Stimulated activated CD8-positive, alpha-beta memory T cell treated with anti-CD3 and anti-CD28 coated beads, Interleukin-12 subunit alpha, Interleukin-12 subunit beta, amount 100 ng/mL, for 24 hours (primary cell): ENCODE results near the gene KDM4C.

Source experiments
- DNase-seq: peaks from one replicate; pipeline ENCODE4 v3.0.0-alpha.2; 2020; ENCODE audit errors: extremely low read depth

The KDM4C gene

DNA sequence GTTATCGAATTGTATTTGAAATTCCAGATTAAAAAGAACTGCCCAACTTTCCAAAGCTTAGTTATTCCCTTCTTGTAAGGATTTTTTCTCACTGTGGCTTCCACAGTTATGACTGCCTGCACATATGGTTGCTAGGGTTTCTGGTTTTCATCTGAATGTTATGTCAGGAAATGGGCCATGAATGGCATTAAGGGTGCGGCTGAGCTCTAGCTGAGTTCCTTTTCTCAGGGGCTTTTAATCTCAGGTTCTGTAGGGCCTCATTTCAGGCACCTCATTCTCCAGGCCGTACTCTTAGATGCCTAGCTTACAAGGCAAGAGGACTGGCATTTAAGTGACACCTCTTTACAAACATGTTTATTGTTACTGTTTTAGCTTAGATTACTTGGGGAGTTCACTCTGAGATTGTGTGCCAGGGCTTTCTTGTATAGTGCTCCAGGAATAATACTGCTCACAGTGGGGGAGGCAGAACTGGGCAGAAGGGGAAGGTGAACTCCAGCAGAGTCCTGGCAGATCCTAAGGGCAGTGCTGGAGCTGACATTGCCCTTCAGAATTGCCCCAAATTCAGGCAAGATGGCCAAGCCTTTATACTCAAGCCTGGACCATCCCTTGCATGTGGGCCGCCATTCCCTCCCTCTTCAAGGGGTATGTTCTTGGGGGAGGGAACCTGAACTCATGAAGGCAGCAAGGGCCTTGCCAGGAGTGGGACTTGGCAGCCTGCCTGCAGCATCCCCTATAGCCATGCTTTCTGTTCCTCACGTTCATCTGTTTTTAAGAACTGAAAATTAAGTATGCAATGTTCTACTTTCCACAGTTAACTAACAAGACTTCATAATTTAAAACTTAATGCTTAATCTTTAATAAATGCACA is 111.5 kb downstream of the KDM4C start:
- DNase-seq = no peak

DNA sequence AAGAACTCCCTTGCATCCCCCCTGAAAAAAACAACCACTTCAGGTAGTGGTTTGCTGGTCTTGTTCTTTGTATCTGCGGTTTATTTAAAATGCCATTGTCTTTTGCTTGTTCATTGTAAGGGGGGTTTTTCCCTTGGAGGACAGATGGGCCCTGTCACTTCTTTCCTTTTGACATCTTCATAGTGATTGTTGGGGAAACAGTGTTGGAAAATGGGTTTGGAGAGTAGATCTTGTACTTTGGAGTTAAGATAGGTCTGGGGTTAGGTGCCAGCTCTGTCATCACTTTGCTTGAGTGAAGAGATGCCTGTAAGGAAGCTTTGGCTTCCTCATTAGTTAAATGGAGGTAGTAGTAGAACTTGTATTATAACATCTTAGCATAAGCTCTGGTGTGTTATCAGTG is 112.4 kb downstream of the KDM4C start:
- no peak for DNase-seq

DNA sequence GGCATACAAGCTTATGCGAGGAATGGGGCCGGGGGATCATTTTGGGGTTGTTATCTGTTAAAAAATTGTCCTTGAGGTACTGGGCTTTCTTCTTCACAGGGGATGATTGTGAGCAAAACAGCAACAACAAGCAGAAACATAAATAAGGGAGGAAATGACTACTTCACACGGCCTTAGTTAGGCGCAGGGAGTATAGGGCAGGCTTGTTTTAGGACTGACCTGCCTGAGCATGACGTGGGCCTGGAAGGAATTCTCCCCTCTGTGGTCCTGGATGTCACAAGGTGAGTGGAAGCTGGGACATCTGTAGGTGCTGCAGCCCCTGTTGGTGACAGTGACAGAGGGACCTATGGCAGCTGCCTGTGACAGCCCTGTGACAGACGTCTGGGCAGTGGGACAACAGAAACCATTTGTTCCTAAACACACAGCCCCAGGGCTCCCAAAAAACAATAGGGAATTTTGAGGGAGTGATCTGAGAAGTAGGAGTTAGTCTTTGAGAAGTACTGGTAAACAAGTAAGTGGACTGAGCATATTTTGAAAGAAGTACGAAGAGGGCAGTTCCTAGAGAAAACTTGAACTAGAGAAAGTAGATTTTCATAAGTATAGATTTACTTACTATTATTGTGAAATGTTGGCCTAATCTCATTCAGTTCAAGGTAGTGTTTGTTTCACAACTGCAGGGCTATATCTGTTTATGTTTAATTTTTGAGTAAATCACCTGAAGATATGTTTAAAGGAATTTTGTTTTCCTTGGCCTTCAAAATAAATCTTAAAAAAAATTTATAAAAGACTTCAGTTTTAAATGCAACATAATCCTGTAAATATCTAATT is 113.1 kb downstream of the KDM4C start:
- DNase-seq = no peak

DNA sequence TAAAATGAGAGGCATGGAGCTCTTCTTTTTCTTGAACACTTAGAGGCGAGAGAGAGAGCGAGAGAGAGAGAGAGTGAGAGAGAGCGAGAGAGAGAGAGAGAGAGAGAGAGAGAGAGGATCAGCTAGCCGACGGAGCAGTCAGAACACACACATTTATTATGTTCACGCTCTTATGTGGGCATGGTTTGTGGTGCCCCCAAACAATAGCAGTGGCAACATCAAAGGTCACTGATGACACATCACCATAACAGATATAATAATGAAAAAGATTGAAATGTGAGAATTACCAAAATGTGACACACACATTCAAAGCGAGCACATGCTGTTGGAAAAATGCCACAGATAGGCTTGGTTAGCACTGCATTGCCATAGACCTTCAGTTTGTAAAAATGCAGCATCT is 116.1 kb downstream of the KDM4C start:
- no peak for DNase-seq

DNA sequence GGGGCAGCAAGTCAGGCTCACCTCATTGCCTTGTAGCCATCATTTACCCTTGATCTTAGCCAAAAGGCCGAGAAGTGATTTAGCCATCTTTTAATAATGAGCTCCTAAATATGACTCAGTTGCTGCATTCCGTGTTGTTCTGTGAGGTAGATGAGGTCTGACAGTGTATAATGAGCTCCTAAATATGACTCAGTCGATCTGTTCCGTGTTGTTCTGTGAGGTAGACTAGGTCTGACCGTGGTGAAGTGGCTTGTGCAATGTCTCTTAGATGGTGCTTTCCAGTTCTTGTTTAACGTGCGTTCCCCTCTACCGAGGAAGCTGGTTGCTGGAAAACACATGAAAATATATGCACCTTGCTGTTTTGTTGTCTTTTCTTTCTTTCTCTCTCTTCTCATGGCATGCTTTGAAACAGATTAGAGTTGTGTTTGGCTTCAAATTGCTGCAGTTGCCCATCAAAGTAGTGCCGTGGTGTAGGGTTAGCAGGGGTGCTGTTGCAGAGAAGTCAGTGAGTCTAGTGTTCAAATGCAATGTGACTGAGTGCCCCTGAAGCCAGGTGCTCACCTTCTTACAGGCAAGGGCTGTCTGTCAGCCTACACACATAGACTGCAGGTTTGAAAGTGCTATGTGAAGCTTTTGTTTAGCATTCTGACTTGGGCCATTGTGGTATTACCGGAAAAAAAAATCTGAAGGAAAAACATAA is 118.6 kb downstream of the KDM4C start:
- no peak for DNase-seq

DNA sequence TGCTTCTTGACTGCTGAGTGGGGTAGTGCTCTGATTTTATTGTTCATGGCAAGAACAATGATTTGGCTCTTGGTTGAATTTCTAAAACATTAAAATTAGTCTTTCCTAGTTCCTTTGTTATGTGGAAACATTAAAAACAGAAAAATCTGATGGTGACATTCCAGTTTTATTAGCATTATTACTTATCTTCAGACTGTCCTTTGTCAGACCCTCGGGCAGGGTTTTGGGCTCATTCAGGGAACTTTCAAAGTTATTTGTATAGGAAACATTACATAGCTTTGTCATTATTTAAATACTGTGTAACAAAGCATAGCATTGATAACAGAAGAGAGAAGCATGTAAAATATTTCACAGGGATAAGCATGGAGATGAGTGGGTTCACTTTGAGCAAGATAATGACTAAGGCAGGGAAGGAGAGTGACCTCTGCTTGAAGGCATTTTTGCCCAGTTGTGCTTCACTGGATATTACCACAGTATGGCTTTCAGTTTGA is 119.9 kb downstream of the KDM4C start:
- no peak for DNase-seq

DNA sequence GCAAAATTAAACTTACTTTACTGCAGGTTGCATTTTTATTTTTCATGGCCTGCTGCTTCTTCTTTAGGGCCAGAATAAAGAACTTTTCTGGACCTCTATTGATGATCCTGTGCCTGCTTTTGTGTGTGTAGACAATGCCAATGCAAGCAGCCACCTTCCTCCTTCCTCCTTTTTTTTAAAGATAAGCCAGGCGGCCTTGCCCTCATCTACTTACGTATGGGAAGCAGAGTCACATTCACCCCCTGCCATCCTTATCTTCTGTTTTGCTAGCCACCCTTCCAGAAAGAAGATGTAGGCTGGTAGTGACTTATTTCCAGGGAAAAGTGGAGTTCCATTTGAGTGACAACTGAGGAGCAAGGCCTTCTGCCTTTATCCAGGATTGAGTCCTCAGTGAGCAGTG is 122.9 kb downstream of the KDM4C start:
- DNase-seq = no peak

DNA sequence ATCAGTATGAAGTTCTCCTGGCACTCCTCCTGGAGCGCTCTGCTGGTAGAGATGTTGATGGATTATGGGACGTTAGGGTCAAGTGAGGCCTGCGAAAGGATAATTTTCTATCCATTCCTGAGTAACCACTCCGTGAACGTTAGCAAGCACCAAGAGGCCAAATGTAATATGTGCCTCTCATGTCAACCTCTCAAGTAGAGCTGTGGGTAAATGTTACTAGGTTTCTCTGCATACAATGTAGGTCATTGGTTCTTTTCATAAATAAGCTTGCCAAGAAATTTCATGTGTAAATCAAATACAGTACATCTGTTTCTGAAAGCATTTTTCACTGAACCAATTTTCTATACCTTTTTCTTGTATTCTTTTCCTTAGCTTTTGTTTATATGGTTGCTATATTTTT is 126.3 kb downstream of the KDM4C start:
- DNase-seq = no peak

DNA sequence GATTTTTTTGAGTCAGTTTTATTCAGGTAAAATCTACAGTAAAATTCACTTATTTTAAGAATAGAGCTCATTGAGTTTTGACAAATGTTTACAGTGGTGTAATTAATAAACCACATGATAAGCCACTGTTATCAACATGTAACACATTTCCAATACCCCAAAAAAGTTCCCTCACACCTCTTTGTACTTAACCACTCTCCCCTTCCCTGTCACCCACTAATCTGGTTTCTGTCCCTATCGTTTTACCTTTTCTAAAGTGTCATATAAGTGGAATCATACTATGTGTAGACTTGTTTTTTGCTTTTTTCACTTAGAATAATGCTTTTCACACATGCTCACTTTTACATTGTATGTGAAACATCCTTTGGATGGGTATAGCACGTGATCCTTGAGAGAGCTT is 127.2 kb downstream of the KDM4C start:
- no peak for DNase-seq

DNA sequence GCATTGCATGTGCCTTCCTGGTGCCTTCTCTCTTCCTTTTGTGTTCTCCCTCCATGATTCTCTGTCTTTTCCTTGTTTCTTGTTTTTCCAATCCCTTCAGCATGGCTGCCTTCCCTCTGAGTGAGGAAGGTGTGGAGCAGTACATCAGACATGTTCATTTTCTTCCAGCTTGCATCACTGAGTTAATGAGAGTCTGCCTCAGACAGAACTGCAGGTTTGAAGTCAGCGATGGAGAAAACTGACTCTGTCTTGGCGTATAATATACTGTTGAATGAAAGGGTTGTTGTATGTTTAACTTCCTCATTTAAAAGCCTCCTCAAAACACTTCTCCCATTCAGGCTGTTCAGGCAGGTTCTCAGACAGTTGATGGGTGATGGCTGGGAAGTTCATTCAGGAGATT is 129.3 kb downstream of the KDM4C start:
- no peak for DNase-seq

DNA sequence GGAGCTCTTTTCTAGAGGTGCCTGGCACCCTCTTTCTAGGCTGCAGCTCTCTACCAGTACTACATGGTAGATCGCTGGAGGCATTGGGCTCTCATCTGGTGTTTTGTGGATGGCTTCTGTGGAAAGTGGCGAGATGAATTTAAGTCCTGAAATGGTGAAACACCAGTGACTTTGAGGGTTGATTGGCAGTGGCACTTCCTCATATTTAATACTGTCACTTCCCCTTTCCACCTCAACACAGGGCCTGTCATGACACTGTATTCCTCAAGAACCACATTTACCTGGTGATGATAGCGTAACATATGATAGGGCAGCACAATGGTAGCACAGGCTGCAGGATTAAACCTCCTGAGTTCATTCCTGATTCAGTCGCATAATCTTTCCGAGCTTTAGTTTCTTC is 132.1 kb downstream of the KDM4C start:
- DNase-seq = no peak

DNA sequence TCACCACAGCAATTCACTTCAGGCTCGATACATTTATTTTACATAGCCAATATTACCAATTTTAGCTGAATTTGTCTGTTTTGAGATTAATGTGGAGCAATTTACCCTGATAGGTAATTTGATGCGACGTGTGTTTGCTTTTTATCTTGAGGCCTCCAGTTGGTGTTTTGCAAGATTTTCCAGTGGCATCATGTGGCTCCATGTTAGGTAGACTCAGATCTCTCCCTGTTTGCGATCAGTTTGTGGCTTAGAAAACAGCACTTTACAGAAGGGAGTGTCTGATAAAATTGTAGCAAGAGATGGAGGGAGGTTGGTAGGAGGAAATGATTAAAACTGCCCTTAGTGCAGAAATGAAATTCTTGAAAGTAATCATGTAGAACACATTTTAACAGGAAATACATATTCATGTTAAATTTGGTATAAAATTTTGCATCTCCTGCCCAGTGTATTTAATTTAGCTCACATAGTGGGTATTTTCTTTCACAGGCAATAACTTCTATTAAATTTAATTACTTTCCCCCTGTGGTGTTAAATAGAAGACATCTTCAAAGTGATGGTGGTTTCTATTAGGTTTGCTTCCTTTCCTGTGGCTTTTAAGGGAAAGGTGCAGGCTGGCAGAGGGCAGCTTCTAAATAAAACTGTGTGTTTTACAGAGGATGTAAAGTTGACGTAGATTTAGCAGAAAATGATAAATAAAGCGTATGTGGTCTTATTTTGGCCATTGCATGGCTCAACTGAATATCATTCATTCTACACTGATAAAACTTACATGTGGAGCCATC is 135.8 kb downstream of the KDM4C start:
- DNase-seq = no peak

DNA sequence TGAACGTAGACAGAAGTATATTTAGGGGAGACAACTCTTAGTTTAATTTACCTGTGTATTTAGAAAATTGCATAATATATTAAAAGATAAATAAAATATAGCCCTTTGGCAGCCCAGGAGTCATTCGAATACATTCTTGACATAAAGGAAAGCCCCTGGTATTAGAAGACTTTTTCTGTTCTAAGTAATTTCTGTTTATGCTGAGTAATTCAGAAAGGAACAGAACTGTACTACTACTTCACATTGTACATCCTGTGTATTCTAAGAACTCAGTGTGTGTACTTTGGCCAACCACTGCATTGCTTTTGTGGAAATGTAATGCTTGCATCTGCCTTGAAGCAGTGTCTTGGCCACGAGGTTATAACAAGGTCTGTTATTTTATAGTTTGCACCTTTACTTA is 136.4 kb downstream of the KDM4C start:
- DNase-seq = no peak

DNA sequence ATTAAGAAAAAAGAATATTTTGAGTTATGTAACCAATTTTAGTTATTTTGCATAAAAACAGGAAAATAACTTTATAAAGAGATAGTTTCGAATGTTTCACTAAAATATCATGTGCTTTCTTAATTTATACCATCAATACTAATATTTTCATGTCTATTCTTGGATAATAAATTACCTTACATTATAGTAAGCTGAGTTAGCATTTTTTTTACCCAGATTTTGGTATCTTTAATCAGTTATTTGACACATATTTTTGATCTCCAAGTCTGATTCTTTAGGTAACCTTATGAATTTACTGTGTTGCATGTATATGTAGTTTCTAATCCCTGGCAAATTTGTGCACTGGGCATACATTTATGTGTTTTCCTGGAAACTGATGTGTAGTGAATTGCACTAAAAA is 138.0 kb downstream of the KDM4C start:
- no peak for DNase-seq

DNA sequence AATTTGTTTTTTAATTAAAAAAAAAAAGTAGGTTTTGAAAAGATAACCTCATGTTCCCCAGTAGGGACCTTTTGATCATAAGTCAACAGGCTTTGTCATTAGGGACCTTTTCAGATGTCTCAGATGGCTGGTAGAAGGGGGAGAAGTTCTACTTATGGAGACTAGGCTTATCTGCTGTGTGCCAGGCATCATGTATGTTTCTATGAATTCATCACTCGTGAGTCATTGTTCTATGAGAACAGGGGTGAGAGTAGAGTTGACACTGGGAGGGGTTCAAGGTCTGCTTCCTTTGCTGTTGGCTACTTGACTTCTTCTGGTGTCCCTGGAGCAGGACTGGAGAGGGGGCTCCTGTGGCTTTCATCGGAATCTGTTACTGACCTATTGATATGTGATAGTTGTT is 138.8 kb downstream of the KDM4C start:
- DNase-seq = no peak

DNA sequence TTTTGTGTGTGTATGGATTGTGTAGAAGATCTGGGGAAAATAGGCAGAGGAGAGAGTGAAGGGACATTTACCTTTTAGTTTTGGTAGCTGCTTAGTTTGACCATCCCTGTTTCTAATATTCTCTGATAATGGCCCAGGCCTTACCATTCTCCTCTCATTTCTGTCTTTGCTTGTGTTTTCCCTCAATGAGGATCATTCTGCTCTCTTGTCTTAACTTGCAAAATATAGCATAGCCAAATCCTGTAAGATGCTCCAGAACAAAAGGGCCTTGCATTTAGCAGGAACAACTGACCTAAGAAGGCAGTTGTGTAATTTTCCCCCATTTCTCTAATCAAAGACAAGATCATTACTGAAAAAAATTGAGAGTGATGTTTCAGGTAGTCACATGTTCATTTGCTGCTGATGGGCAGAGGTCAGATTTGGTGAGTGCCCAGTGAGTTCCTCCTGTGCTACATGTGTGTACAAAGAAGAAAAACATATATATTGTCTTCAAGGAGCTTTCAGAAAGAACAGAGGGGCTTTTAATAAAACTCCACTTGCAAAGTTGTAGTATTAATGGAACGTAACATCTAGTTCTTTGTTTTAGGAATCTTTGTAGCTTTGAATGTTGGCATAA is 139.5 kb downstream of the KDM4C start:
- no peak for DNase-seq

DNA sequence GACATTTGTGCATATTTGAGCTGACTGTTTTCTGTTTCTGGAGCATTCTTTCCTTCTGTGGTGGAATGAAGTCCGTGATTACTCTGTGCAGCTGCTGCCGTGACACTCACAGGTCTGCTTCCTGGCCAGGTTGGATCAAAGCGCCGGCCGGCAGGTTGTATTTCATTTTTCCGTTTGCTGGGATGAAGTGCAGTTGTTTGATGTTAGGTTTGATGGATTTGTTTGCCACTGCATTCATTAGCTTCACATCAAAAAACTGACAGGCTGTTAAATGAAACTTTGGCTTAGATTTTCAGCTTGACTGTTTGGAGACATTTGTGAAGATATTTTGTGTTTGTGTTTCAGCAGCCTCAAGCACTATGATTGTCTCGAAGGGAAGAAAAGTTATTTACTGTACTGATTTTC is 140.1 kb downstream of the KDM4C start:
- no peak for DNase-seq

DNA sequence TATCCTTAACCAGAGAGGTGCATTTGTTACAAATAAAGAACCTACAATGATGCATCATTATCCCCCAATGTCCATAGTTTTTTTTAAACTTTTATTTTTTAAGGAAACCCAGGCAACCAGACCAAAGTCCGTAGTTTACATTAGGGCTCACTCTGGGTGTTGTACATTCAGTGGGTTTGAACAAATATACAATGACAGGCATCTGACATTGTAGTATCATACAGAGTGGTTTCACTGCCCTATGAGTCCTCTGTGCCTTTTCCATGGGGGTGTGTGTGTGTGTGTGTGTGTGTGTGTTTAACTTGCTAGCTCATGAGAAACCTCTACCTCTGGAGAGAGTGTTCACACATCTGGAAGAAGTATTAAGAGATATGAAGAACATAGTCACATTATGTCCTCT is 141.5 kb downstream of the KDM4C start:
- DNase-seq = no peak

DNA sequence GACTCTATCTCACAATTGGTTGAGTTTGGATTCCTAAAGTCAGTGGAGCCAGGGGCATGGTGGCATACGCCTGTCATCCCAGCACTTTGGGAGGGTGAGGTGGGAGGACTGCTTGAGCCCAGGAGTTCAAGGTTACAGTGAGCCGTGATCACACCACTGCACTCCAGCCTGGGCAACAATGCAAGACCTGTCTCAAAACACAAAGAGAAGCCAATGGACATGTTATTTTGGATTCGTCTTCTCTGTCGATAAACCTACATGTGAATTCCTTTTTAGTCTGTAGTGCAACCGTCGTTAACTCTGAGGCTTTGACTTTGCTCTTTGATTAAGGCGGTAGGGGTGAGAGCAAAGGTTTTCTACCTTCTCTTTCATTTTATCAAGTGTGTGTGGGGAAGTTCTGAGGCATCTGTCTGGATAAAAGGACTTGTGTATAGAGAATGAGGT is 142.7 kb downstream of the KDM4C start:
- no peak for DNase-seq

DNA sequence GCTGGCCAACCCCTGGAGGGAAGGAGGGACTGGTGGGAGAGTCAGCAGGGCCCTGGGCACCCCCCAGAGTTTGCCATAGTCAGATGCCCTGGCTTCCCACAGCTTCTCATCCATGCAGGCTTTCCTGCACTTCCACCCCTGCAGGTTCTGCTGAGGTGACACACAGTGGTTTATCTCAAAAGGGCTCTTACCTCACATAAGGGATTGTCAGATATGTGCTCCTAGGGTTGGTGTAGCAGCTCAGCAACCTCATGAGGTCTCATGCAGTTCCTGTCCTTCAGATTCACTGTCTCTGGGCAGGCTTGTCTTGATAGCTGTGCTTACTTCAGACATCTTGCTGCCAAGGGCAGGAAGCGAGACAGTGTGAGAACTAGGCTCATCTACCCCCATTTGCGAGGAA is 143.4 kb downstream of the KDM4C start:
- no peak for DNase-seq

DNA sequence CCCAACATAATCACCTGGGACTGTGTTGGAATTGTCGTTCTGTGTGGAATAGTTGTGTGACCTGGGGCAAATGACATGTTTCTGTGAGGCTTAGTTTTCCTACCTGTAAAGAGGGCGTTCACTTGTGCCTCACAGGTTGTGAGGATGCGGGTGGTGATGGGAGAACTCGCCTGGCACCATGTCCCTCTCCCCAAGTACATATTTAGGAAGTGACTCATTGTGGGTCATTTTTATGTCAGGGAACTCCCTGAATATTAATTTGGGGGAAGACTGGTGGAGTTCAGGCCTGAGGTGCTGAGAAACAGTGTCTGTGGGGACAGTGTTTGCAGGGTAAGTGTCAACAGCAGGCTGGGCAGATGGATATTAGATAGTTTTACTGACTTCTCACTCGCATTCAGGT is 144.7 kb downstream of the KDM4C start:
- DNase-seq = no peak
